ENCODE data around the gene SLAMF9. TPM values are rescaled to one million over a fixed set of nuclear protein-coding genes. Genes with fewer than 3 reads are reported as not detected.
A peak's percentile ranks its signal among the peaks of the same experiment; 100 is the strongest.

The SLAMF9 gene
- total RNA-seq, 1 donor from 2014 or later, result not detected

DNA sequence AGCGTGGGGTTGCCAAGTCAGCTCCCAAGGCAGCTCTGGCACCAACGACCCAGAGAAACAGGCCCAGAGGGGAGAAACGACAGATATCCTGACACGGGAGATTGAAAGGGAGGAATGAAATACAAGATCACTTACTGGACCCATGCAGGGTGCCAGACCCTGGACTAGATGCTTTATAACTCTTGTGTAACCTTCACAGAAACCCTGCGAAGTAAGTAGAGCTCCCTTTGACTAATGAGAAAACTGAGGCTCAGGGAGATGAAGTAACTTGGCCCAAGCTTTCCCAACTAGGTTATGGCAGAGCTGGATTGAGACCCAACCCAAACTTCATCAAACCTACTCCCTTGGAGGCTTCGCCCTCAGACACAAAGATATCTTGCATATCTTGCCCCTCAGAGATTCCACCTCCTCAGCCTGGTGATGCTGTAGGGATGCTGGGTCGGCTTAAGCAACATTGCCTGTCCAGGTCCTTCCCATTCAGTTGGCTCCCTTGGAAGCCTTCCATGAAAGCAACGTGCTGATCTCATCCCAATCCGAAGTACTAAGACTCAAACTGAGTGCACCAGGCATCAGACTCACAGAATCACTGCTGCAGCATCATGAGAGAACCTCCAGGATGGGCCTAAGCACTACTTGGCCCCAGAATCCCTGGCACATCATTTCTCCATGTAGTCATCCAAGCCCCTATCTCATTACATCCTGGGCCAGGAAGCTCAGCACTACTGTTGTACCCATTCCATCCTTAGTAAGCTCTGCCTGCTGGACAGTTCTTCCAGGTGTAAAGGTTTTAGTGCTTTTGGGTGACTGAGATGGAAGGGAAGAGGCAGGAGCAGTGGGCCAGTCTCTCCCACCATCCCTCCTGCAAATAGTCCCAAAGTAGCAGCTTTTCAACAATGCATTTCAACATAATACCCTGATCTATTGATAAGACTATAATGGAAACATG lies 7.5 kb downstream of the SLAMF9 start:
- no peak for DNase-seq (ENCODE audit: low read depth)

DNA sequence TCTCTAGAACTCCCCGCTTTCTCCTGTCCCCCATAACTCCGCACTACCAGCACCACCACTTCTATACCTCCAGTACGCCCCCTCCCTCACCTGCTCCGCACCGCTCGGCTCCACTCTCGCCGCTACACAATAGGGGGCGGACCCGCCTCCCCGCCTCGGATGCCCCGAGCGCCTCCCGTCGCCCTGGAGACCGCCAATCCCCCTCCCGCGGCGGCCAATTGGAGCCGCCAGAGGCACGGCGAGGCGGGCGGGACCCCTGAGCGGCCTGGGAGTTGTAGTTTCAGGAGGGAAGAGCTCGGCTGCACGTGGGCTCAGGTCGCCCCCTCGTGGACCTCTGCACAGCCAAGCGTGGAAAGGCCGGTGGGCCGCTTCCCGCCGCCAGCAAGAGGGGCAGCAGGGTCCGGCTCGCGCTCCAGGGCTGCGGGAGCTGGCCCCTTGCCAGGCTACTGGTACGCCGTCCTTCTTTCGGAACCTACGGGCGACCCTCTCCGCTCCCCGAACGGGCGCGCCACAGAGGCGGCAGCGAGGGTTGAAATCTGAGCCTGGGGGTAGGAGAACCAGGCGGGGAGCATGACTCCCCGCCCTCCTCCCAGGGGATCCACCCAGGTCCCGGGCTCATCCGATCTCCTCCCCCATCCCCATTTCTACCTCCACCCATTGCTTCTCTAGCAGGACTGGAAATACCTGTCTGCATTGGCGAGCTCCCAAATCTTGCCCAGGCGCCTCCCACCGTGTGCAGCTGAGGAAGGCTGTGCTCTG lies 8.4 kb downstream of the SLAMF9 start, which contains the start of gene IGSF9:
TSS of gene IGSF9 (minus strand) at position 131 of the 759 bp plus-strand sequence. CDS start 2,159 bp downstream, outside the sequence.
- peak; percentile 46 for DNase-seq (ENCODE audit: low read depth)

DNA sequence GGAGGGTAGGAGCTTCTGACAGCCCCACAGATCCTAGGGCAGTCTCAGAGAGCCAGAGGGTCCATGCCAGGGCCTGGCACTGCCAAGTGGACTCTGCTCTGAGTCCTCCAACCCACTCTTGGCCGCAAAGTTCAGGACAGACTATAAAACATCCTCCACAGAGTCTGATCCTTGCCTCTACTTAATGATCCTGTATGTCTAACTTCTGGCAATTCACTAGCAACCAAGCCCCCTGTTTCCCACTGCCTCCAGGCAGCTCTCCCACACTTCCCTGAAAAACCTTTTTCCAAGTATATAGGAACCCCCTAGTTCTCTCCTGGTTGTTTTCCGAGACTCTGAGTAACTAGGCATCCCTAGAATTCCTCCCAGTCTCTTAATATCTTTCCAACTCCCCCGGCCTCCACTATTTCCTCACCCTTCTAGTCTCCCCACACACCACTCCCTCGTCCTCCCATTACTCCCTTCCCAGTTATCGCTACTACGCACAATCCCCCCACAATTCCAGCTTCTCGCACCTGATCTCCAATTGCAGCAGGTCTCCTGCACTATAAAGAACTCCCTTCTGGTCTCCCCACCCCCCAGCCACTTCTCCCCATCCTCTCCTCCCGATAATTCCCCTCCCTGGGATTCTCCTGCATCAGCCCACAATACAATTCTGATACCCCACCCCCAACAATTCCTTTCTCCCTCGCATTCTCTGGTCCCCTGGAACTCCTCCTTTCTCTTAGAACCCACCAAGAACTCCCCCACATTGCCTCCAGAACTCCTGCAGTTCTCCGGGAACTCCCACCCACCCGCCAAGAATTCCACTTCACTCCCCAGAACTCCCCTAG lies 9.2 kb downstream of the SLAMF9 start:
- DNase-seq (ENCODE audit: low read depth), result no peak

DNA sequence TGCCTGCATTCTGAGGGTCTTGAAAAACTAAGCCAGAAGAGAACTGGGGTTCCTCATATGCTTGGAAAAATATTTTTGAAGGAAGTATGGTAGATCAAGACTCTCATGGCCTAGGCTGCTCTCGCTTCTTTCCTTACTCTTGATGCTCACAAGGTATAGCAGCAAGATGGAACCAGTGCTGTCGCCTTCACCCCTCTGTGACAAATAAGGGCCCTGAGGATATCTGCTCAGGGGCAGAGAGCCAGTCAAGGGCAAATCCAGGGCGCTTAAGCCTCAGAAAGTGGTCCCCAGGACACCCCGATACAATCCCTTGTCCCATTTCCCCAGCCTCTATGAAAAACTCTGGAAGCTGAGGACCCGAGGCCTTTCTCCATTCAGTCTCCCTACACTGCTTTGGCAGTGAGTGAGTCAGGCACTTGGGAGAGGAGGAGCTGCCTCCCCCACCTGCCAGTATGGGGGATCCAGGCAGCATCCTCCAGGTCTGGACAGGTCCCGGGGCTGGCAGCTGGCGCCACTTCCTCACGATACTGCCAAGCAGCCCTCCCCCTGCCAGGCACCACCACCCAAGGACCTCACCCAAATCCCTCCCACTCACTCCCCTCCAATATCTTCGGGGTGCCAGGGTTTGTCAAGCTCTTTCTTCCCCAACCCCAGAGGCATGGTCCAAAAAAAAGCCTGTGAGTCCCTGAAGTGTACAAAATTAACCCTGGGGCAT lies 10.0 kb downstream of the SLAMF9 start:
- DNase-seq (ENCODE audit: low read depth), result no peak

DNA sequence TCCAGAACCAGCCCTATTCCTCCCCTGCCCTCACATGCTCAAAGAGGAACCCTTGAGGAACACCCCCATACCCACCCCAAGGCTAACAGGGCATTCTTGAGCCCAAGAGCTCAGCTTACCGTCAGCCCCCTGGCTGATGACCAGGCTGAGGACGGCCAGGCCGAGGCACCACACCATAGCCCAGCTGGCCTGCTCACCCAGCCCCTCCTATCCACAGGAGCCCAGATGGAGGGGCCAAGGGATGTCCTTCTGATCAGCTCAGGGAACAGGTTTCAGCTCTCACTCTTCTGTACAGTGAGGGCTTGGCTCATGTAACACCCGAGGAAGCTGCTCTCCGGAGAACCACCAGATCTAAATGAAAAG lies 10.8 kb downstream of the SLAMF9 start:
- no peak for DNase-seq (ENCODE audit: low read depth)

DNA sequence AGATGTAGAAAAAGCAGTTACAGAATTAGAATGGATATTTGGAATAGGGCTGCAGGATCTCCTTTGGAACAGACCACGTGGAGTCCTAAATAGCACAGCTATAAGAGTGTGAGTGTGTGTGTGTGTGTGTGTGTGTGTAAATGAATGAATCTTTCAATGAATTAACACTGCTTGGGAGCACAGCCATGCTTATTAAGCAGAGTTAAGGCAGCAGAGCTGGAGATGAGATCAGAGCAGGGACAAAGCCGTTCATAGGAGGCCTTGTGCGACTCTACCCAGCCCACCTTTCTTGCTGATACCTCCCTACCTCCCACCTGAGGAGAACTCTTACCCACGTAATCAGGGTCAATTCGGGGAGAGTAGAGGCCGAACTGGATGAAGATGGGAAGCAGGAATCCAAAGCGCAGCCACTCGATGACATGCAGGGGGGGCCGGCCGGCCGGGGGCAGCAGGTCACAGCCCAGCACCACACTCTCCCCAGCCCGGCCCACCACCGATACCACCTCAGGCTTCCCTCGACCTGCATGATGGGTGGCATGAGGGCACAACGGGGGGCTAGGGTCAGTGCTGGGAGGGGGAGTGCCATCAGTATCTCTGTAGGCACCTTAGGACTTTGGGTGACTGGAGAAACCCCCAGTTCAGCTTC lies 11.3 kb downstream of the SLAMF9 start:
- no peak for DNase-seq (ENCODE audit: low read depth)

DNA sequence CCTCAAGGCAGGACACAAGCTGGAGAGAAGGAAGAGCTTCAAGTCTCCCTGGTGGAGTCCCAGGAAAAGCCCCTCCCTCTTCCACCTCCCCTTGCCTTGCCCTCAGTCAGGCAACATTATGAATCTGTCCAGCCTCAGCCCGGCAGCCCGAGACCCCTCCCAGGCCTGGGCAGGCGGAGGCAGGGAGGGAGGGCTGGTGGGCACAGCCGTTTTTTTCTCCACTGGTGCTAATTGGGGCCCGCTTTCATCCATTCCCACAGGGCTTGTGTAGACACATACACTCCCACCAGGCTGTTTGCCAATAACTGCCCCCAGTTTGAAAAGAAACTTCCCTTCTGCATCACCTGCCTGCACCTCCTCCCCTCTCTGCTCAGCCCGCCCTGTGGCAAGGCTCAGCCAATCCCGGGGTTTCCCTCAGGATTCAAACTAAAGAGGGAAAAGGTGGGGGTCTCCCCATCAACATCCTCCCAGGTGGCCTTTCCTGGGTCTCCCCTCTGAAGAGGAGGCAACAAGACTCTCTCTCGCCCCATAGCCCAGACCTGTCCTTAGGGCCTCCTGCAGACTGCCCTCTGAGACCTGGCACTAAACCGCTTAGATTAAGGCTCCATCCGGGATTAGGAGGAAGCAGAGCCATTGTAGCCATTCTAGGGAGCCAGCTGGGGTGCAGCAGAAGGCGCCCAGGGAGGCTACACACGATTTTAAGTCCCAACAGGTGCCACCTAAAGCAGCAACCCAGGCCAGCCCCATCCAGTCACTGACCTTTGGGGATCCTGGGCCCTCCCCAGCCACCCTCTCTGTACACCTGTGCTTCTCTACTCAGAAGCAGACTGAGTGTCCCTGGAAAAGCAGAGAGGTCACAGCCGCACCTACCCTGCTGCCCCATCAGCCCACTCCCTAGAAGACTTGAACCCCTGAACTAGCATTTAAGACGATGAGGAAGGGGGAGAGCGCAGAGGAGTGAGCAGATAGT lies 12.2 kb downstream of the SLAMF9 start:
- no peak for DNase-seq (ENCODE audit: low read depth)

DNA sequence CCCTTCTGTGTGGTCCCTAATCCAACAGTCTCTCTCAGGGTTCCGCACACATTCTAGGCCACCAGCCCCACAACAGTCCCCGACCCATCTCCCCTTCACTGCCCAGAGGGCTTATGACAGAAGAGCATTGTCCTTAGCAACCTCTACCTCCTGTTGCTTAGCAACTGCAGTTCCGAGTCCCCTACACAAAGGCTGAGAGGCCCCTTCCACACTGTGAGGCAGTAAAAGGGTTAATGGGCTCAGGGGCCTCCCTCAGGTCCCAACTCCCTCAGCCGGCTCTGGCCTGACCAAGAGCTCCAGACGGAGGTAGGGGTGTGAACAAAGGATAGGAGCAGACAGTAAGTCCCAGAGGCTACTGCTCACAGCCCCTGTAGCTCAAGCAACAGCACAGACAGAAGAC lies 12.9 kb downstream of the SLAMF9 start:
- DNase-seq (ENCODE audit: low read depth), result no peak

DNA sequence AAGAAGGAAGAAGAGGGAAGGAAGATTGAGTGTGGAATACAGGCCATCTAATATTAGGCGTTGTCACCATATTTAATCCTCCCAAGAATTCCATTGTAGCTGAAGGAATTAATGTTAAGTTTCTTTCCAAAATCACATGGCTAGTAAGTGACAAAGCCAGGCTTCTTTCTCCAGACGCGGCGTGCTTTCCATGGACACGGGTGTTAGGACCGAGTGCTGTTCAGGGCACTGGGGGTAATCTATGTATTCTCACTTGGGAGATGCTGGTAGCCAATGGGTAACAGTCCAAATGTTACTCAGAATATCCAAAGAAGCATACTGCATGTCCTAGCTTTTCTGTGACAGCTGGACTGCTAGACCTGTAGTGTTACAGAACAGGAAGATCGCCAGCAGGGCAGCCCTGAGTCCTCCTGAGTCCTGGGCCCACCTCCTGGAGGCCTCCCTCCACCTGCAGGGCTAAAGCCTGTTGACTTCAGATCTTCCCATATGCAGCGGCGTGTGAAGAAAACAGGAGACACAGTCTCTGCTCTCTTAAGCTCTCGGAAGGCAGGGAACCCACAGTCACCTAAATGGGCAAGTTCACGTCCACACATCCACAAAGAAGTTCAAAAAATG lies 13.9 kb downstream of the SLAMF9 start:
- DNase-seq (ENCODE audit: low read depth), result no peak

DNA sequence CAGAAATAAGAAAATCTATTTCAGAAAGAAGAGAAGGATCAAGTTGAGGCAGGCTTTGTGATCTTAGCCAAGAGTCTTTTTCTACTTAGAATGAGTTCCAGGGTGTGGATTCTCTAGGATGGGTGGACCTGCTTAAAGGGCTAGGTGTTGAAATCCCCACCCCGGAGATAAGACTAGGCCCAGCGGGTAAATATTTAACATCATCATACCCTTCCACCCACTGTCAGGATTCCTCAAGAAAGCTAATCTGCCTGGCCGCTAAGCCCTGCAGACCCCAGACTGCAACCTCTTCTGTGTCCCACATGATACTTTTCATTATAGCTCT lies 14.4 kb downstream of the SLAMF9 start:
- no peak for DNase-seq (ENCODE audit: low read depth)

DNA sequence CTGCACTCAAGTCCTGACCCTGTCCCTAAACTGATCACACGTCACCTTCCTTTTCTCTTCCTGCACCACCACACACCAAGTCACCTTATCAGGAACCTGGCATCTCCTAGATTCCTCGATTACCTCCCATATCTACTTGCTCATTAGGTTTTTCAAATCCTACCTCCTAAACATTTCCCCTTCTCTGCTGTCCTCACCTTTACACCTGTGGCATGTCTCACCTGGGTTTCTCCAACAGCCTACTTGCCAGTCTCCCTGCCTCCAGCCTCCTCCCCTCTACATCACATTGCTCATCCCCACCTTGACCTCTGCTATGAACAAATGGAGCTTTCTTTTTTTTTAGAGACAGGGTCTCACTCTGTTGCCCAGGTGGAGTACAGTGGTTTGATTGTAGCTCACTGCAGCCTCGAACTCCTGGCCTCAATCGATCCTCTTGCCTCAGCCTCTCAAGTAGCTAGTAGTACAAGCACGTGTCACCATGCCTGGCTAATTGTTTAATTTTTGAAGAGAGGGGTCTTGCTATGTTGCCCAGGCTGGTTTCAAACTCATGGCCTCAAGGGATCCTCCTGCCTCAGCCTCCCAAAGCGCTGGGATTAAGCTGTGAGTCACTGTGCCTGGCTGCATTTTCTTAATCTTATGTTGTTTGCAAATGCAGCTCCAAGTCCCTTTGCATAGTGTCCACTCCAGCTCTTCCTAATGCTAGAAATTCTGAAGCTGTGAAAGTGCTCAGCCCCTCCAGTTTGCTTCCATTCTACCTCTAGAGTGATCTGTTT lies 14.9 kb downstream of the SLAMF9 start:
- no peak for DNase-seq (ENCODE audit: low read depth)

DNA sequence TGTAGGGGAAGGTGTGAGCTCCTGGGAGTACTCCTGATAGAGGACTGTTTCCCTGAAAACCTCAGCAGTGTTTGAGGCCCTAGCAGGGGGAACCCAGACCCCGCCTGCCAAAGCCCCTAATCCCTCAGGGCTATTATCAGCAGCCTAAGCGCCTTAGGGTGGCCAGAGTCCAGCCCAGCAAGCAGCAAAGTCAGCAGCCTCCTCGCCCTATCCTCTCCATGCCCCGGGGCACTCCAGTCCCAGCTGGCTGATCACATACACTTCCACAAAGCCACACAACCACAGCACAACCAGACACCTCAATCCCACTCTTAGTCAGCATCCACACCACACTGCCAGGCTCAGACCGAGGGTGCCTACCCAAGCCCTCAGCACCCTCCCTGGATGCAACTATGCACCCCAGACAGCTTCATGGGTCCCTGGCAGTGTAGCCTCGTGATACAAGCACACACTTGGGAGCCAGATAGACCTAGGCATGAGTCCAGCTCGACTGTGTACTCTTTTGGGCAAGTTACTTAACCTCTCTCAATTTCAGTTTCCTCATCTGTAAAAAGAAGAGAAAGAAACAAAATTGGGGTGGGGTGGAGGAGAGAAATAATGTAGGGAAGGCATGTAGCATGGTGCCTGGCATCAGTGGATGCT lies 15.7 kb downstream of the SLAMF9 start:
- DNase-seq (ENCODE audit: low read depth), result no peak

DNA sequence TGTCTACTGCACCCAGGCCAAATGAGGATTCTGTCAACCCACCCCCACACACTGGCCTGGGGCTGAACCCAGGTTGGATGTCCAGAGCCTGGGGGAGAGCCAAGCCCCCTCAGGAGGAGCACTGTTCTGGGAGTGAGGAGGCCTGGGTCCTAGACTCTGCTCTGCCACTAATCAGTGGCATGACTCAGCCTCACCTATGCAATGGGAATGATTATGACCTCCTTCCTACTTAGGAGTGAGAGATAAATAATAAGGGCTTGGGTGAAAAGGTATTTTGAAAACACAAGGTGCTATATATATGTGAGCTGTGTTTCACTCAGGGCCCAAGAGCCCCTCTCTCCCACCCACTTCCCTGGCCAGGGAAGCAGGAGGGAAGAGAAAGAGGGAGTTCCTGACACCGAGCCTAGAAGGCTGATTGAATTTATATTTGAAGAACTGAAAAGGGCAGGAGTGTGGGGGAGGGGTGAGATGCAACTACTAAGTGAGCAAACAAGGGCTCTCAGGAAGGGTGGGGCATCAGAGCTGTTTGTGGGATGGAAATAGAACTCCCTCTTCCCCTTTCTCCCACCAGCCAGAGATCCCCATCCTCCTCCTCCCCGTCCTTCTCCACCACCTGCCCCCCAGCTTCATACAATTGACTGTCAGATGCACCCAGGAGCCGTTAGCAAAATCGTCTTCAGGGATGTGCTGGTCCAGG lies 16.8 kb downstream of the SLAMF9 start:
- DNase-seq (ENCODE audit: low read depth), result no peak

DNA sequence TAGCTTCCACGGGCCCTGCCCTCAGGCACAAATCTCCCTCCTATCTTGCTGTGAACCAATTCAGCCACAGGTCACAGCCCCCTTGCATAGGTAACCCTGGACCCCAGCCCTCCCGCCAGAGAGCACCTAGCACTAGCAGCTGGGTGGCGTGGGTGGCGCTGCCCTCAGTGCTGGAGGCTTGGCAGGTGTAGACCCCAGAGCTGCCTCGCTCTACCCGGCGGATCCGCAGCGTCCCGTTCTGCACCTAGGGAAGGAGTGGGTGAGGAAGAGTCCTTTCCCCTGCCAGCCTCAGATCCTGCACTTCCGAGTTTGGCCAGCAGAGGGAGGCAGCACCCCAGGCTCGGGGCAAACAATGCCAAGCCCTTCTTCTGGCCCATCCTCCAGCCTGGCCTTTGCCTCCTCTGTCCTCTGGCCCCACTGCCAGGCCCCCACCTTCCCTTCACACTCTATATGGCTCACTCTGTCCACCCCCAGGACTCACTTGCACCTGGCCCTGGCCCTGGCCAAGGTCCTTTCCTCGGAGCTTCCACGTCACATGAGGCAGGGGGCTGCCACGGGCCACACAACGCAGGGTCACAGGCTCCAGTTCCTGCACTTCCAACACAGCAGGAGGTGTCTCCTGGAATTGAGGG lies 17.6 kb downstream of the SLAMF9 start:
- DNase-seq (ENCODE audit: low read depth), result peak; percentile 38

DNA sequence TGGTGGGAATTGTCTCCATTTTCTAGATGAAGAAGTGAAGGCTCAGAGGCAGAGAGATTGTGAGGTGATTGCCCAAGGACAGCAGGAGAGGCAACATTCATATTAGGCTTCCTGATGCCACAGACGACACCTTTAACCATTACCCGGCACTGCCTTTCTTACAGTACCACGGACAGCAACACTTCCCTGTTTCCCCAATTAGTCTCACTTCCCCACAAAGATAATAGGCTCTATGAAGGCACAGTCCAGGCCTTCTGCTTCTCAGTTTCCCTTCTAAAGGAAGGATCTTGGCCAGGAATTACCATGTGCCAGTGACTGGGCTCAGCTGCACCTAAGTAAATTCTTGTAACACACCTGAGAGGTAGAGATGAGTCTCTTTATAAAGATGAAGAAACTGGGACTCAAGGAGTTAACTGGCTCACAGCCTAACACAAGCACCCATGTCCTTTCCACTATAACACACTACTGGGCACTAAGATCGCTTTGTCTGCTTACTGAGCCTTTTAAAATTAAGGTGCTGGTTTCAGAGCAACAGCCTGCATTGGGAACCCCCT lies 18.2 kb downstream of the SLAMF9 start:
- DNase-seq (ENCODE audit: low read depth), result peak; percentile 29

DNA sequence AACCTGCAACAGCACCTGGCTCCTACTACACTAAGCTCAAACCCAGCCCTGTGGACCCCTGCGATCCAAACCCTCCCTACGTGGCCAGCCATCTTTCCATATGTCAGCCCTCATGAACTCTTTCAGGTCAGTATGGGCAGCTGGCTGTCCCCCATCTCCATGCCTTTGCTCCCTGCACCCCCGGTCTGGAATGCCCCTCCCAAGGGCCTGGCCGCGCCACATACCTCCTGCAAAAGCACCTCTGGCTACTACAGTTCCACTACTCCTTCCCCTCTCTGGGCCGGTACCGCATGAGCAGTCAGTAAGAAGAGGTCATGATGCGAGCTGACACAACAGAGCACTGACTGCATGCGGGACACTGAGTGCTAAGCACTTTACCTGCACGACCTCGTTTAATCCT lies 18.7 kb downstream of the SLAMF9 start:
- no peak for DNase-seq (ENCODE audit: low read depth)

Data from myocyte (in vitro differentiated cells).